Retinal pigment epithelial cell (primary cell): ENCODE measurements around the gene BORCS5.
A peak's percentile ranks its signal among the peaks of the same experiment; 100 is the strongest.
"Not testable (repeated sequence)": the region's sequence is repeated elsewhere in the genome, so short reads cannot be mapped to it uniquely, and the experiment has no call there.

Source experiments
- DNase-seq: peaks from one replicate; pipeline ENCODE4 v3.0.0-alpha.2; 2010; ENCODE audit warnings: low read depth
- H3K4me3 ChIP-seq: 2 replicates; pipeline ENCODE4 v1.5.1; 2011; ENCODE audit warnings: mild to moderate bottlenecking, low read length, control low read depth, moderate library complexity
- TF ChIP-seq, protein P1 (sequence below): conservative IDR thresholded peaks from 2 replicates; pipeline ENCODE4 v1.5.1; 2011; ENCODE audit warnings: low read depth, low read length, control low read depth, inconsistent platforms

BORCS5 gene

DNA sequence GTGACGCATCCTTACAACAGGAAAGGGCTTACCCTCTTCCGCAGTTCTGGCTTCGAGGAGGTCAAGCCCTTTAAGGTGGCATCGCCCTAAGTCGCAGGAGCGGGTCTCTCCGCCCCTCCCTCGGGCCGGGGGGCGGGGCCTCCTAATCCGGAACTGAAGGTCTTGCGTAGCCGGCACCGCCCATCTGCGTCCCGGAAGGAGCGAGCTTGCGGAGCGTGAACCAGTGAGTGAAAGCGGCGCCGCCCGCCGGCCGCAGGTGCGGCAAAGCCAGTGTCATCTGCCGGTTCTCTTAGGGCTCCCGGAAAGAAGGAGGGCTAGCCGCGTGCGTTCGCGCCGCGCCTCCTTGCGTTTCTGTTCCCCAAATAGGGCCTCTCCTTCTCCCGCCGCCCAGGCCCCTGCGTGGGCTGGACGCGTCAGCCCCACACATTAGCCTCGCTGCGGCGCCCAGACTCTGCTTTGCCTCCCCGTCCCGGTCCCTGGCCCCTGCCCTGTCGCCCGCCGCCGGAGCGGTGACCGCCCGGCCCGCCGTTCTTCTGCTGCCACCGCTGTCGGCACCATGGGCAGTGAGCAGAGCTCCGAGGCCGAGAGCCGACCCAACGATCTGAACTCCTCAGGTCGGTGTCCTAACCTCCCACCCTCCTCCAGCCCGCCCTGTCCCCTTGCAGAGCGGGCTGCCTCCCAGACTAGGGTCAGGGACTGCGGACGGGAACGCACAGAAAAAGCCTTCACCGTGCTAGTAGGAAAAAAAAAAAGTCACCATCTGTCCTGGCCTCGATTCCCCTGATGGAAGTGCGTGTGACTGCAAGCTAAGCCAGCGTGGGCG is at the start of gene BORCS5:
Gene BORCS5, plus strand, starts transcription at position 183 of the 823 bp plus-strand sequence. Its CDS starts 374 bp downstream, at position 557.
- TF ChIP-seq, protein P1, sequence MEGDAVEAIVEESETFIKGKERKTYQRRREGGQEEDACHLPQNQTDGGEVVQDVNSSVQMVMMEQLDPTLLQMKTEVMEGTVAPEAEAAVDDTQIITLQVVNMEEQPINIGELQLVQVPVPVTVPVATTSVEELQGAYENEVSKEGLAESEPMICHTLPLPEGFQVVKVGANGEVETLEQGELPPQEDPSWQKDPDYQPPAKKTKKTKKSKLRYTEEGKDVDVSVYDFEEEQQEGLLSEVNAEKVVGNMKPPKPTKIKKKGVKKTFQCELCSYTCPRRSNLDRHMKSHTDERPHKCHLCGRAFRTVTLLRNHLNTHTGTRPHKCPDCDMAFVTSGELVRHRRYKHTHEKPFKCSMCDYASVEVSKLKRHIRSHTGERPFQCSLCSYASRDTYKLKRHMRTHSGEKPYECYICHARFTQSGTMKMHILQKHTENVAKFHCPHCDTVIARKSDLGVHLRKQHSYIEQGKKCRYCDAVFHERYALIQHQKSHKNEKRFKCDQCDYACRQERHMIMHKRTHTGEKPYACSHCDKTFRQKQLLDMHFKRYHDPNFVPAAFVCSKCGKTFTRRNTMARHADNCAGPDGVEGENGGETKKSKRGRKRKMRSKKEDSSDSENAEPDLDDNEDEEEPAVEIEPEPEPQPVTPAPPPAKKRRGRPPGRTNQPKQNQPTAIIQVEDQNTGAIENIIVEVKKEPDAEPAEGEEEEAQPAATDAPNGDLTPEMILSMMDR: no peak
- peak; percentile 82 for DNase-seq
- H3K4me3 ChIP-seq: peak within 1 kb of the TSS; percentile 88

DNA sequence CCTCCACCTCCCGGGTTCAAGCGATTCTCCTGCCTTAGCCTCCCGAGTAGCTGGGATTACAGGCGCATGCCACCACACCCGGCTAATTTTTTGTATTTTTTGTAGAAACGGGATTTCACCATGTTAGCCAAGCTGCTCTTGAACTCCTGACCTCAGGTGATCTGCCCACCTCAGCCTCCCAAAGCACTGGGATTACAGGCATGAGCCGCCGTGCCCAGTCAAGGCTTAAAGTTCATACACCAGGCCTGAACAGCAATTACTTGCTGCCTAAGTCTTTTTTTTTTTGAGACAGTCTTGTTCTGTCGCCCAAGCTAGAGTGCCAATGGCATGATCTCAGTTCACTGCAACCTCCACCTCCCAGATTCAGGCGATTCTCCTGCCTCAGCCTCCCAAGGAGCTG is 46.2 kb upstream of the BORCS5 start:
- H3K4me3 ChIP-seq, DNase-seq: not testable (repeated sequence)

DNA sequence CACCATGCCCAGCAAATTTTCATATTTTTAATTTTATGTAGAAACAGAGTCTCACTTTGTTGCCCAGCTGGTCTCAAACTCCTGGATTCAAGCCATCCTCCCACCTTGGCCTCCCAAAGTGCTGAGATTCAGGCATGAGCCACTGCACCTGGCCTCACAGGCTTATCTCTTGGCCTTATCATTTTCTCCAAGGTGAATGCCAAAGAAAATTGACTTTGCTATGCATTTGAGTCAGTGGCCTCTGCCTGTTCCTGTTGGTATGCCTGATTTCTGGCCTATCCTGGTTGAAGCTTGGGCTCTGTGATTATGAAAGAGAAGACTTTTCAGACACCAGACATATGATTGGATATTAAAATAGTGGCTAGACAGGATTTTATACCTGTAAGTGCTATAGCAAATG is 41.0 kb upstream of the BORCS5 start:
- DNase-seq: no peak
- no peak overlapping the region for H3K4me3 ChIP-seq
- TF ChIP-seq, protein P1: no peak

DNA sequence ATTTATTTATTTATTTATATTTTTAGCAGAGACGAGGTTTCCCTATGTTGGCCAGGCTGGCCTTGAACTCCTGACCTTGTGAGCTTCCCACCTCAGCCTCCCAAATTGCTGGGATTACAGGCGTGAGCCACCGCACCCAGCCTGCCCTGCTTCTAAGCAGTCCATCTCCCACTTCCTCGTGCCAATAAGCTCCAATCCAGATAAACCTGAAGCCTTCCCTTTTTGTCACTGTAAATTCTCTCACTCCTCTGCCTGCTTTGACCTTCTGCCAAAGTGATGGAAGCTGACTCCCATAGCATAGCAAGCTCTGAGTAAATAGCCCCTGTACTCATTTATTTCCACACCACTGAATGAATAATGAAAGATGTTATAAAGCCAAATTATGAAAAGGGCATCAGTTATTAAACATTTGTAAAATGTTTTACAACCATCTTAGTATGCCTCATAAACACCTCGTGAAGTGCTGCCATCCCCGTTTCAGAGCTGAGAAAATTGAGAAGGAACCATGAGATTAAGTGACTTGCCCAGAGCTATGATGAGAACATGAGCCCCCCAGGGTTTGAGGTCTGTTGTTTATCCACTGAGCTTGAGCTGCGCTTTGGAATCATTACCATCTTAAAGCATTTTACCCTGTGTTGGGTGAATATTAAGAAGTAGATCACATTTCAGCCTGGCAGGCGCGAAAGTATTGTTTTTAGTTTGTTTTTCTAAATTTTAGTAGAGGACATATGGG is 37.3 kb upstream of the BORCS5 start:
- DNase-seq: no peak
- H3K4me3 ChIP-seq: no peak overlapping the region
- TF ChIP-seq, protein P1: no peak

DNA sequence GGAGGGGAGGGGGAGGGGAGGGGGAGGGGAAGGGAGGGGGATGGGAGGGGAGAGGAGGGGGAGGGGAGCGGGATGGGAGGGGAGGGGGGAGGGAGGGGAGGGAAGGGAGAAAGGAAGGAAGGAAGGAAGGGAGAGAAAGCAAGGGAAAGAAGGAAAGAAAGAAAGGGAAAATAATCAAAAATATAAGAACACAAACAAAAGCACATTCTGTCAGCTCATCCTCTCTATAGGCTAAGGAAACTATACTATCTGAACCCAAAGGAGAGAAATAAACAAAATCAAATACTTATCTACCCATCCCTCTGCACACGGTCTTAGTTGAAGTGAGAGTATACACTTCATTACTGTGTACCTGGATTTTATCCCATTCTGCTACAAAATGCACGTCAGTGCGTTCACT is 33.8 kb upstream of the BORCS5 start:
- DNase-seq: no peak
- TF ChIP-seq, protein P1: no peak
- no peak overlapping the region for H3K4me3 ChIP-seq

DNA sequence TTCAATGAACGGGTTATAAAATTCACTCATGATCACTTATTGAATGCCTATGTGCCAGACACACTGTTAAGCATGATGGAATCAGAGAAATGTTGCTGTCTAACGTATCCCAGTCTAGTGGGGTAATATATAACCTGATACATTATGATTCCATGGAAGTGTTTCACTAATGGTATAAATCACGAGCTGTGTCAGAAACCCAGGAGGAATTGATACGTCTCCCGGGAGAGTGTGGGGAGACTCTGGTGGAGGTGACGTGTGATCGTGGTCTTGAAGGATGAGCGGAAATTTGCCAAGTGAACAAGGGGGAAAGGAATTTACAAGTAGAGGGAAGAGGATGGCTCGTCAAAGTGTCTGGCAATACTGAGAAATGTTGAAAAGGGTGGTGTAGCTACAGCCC is 33.3 kb upstream of the BORCS5 start:
- no peak overlapping the region for H3K4me3 ChIP-seq
- no peak for DNase-seq
- TF ChIP-seq, protein P1: no peak

DNA sequence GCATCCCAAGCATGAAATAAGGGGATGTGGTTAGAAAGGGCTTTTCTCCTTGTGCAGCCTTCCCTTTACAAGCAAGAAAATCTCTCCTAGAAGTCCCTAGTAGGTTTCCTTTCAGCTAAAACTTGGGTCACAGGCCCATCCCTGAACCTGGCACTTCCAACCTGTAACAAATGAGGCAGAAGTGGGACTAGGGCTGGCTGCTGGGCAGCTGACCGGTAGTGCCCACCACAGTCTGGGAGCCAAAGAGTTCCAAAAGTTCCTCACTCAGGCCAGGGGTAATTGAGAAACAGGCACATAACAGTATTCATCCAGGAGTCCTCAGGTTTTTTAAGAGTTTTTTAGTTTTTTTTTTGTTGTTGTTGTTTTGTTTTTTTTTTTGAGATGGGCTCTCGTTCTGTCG is 30.6 kb upstream of the BORCS5 start:
- DNase-seq: no peak
- H3K4me3 ChIP-seq: no peak overlapping the region
- TF ChIP-seq, protein P1: no peak
